OCI-LY7 (cell line): ENCODE results near the gene MAS1. TPM values are rescaled to one million over a fixed set of nuclear protein-coding genes. Genes with fewer than 3 reads are reported as not detected.

Experiments used
- BruUV-seq: library from RNA; stranded (reverse); fragments of 400-500 nt; replicated peaks from 2 replicates; lab custom pipeline; 2021; lab: Mats Ljungman, UMichigan
- CTCF ChIA-PET: fragments of 300-600 bp; sonication (Branson Sonifier 250); formaldehyde crosslinking; loops from one replicate; lab custom pipeline; 2022; ENCODE audit warnings: antibody characterized with exemption; ENCODE audit not compliant: unreplicated experiment; lab: Charles Lee
- POLR2A ChIA-PET: fragments of 300-600 bp; sonication (Branson Sonifier 250); formaldehyde crosslinking; loops from one replicate; lab custom pipeline; 2022; ENCODE audit warnings: antibody characterized with exemption; lab: Charles Lee
- DNase-seq: peaks from one replicate; pipeline ENCODE4 v3.0.0-alpha.2; 2015; ENCODE audit warnings: low spot score
- H2AFZ ChIP-seq: fragments of 200-600 bp; sonication (generic), shearing (Covaris generic); 2 replicates; pipeline ENCODE4 v1.6.1; 2014; ENCODE audit warnings: mild to moderate bottlenecking, antibody characterized with exemption, low read length, moderate library complexity
- H3K27ac ChIP-seq: fragments of 200-600 bp; sonication (generic); 2 replicates; pipeline ENCODE4 v1.5.1; 2014; ENCODE audit warnings: mixed run types, low read depth, mild to moderate bottlenecking, moderate library complexity, low read length, inconsistent platforms; ENCODE audit not compliant: poor library complexity, severe bottlenecking
- H3K36me3 ChIP-seq: fragments of 200-600 bp; sonication (generic); 2 replicates; pipeline ENCODE4 v1.6.1; 2014; ENCODE audit warnings: mild to moderate bottlenecking, antibody characterized with exemption, low read length, moderate library complexity, mixed read lengths; ENCODE audit not compliant: insufficient read depth
- H3K4me1 ChIP-seq: fragments of 200-600 bp; sonication (generic); 2 replicates; pipeline ENCODE4 v1.5.1; 2014; ENCODE audit warnings: mild to moderate bottlenecking, low read length; ENCODE audit not compliant: insufficient read depth, poor library complexity, severe bottlenecking
- H3K4me2 ChIP-seq: fragments of 200-600 bp; sonication (generic); 2 replicates; pipeline ENCODE4 v1.6.1; 2014; ENCODE audit warnings: mild to moderate bottlenecking, low read length
- H3K4me3 ChIP-seq: fragments of 200-600 bp; sonication (generic); 2 replicates; pipeline ENCODE4 v1.5.1; 2014; ENCODE audit warnings: mild to moderate bottlenecking, low read depth, low read length; ENCODE audit not compliant: poor library complexity, severe bottlenecking
- H3K79me2 ChIP-seq: fragments of 200-600 bp; sonication (generic); 2 replicates; pipeline ENCODE4 v1.6.1; 2016; ENCODE audit warnings: low read depth, mild to moderate bottlenecking, low read length, moderate library complexity, mixed read lengths; ENCODE audit not compliant: insufficient read depth
- H3K9me2 ChIP-seq: fragments of 200-600 bp; sonication (generic); 2 replicates; pipeline ENCODE4 v1.6.1; 2016; ENCODE audit warnings: mild to moderate bottlenecking, low read length, mixed read lengths; ENCODE audit not compliant: insufficient read depth
- H3K9me3 ChIP-seq: fragments of 200-600 bp; sonication (generic); 2 replicates; pipeline ENCODE4 v1.6.1; 2014; ENCODE audit warnings: mild to moderate bottlenecking, mixed run types, low read length, mixed read lengths
- H4K20me1 ChIP-seq: fragments of 200-600 bp; sonication (generic); 2 replicates; pipeline ENCODE4 v1.6.1; 2014; ENCODE audit warnings: mild to moderate bottlenecking, antibody characterized with exemption, low read length, moderate library complexity, mixed read lengths; ENCODE audit not compliant: insufficient read depth
- CTCF ChIP-seq: fragments of 200-600 bp; sonication (generic); conservative IDR thresholded peaks from 2 replicates; pipeline ENCODE4 v1.5.1; 2014; ENCODE audit warnings: mild to moderate bottlenecking, antibody characterized with exemption, low read length, moderate library complexity, mixed read lengths
- EZH2phosphoT487 ChIP-seq: fragments of 200-600 bp; sonication (generic); IDR thresholded peaks from 2 replicates; pipeline ENCODE4 v1.6.1; 2018; ENCODE audit warnings: low read depth, borderline replicate concordance, mild to moderate bottlenecking, mixed run types, antibody characterized with exemption, low read length, moderate library complexity, mixed read lengths
- intact Hi-C: fragments of 100-400 bp; cut with micrococcal nuclease; formaldehyde crosslinking; loops from one replicate; pipeline ENCODE4 v1.10.0; 2022; ENCODE audit not compliant: unreplicated experiment
- total RNA-seq, 2 experiments: library from RNA; depleted of rRNA in 1 of 2; stranded (reverse); fragments of >200 nt in 1 of 2; shearing (Covaris generic) in 1 of 2; gene quantifications; 2 replicates each; pipeline ENCODE4 v1.2.3, GENCODE V29; 2014 to 2022

MAS1 gene
- total RNA-seq, 2 experiments from 2014 or later, result under 0.01 TPM; not detected in 1

- intact Hi-C loops, result no loop called here
- no peaks in the 10 kb centered on the region for H3K9me2 ChIP-seq
- H3K4me3 ChIP-seq, result no peak overlapping the region
- H3K4me1 ChIP-seq, result no peaks in the 10 kb centered on the region
- ChIA-PET CTCF (no interaction called here), POLR2A (interaction anchor here (0.5 kb wide), 1 partner anchor 282 kb away, joined by 3 read pairs; no protein-coding TSS in a partner anchor)
- no peaks in the 10 kb centered on the region for H3K9me3 ChIP-seq
- no peak for TF ChIP-seq EZH2phosphoT487
- no peak for TF ChIP-seq CTCF
- H3K4me2 ChIP-seq, result no peak overlapping the region
- no peak for DNase-seq
- no TSS peak for BruUV-seq
- no peak overlapping the region for H2AFZ ChIP-seq
- no peaks in the 10 kb centered on the region for H3K79me2 ChIP-seq
- H3K27ac ChIP-seq, result no peak overlapping the region
- no peaks in the 10 kb centered on the region for H3K36me3 ChIP-seq
- no peaks in the 10 kb centered on the region for H4K20me1 ChIP-seq
Observed at GRCh38 chr6:159913375-159913774, 22.6 kb downstream of the MAS1 start.

- Histone ChIP-seq H3K4me1 (no peaks in the 10 kb centered on the region), H3K9me2 (no peaks in the 10 kb centered on the region), H4K20me1 (no peaks in the 10 kb centered on the region), H3K27ac (no peak overlapping the region), H3K79me2 (no peaks in the 10 kb centered on the region), H3K36me3 (no peaks in the 10 kb centered on the region), H2AFZ (no peak overlapping the region), H3K9me3 (no peaks in the 10 kb centered on the region), H3K4me3 (no peak overlapping the region), H3K4me2 (no peak overlapping the region)
- ChIA-PET POLR2A (no interaction called here), CTCF (no interaction called here)
- intact Hi-C loops, result no loop called here
- TF ChIP-seq CTCF (no peak), EZH2phosphoT487 (no peak)
- DNase-seq, result no peak
- no TSS peak for BruUV-seq
Observed at GRCh38 chr6:159913862-159914564, 23.2 kb downstream of the MAS1 start.

GRCh38 chr6:159914565-159914923 is 23.8 kb downstream of the MAS1 start:
- Histone ChIP-seq H3K9me3 (no peaks in the 10 kb centered on the region), H3K4me1 (no peaks in the 10 kb centered on the region), H3K9me2 (no peaks in the 10 kb centered on the region), H3K4me3 (no peak overlapping the region), H3K36me3 (no peaks in the 10 kb centered on the region), H3K79me2 (no peaks in the 10 kb centered on the region), H2AFZ (no peak overlapping the region), H4K20me1 (no peaks in the 10 kb centered on the region), H3K4me2 (no peak overlapping the region), H3K27ac (no peak overlapping the region)
- CTCF ChIA-PET, result no interaction called here
- BruUV-seq, result no TSS peak
- intact Hi-C loops, result no loop called here
- POLR2A ChIA-PET, result no interaction called here
- TF ChIP-seq CTCF, result no peak
- no peak for TF ChIP-seq EZH2phosphoT487
- no peak for DNase-seq
